OCI-LY1 (cell line): ENCODE data around the gene EEF1E1.

ENCODE experiments used
- CTCF ChIP-seq: fragments of 200-600 bp; sonication (generic), shearing (Covaris generic); IDR thresholded peaks from 2 replicates; pipeline ENCODE4 v1.5.1; 2017; ENCODE audit warnings: mild to moderate bottlenecking, antibody characterized with exemption, low read length, moderate library complexity, mixed read lengths
- EZH2 ChIP-seq: fragments of 200-600 bp; sonication (generic), shearing (Covaris generic); IDR thresholded peaks from 2 replicates; pipeline ENCODE4 v1.8.0; 2017; ENCODE audit warnings: borderline replicate concordance, mixed run types, mild to moderate bottlenecking, antibody characterized with exemption, low read length, moderate library complexity, mixed read lengths

GRCh38 chr6:8057263-8057662, 45.1 kb downstream of the EEF1E1 start:
- TF ChIP-seq CTCF, result no peak
- TF ChIP-seq EZH2, result no peak
